ENCODE measurements around the gene DAO. TPM values are rescaled to one million over a fixed set of nuclear protein-coding genes. Genes with fewer than 3 reads are reported as not detected.

The DAO gene
- polyA plus RNA-seq, 5 donors, result not detected

DNA sequence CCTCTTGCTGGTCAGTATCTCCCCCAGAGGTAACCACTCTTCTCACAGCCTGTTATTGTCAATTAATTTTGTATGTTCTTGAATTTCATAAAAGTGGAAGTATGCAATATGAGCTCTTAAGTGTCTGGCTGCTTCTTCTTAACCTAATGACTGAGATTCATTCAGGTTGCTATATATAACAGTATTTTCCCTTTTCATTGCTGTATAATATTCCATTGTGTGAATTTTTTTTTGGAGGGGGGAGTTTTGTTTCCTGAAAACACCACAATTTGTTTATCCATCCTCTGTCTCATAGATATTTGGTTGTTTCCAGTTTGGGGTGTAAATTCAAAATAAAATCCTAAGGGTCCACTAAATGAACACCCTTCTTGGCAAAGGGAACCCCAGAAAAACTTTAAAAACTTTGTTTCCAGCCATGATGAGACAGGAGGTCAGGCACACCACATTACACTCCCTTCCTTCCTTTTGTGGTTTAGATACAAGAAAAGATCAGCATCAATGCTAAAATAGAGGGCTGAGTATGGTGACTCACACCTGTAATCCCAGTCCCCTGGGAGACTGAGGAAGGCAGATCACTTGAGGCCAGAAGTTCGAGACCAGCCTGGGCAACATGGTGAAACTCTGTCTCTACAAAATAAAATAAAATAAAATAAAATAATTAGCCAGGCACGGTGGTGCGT, 4.1 kb upstream of the DAO start:
- no peak for DNase-seq

- no peak for DNase-seq
Observed at GRCh38 chr12:108876550-108876949, 3.3 kb upstream of the DAO start.

DNA sequence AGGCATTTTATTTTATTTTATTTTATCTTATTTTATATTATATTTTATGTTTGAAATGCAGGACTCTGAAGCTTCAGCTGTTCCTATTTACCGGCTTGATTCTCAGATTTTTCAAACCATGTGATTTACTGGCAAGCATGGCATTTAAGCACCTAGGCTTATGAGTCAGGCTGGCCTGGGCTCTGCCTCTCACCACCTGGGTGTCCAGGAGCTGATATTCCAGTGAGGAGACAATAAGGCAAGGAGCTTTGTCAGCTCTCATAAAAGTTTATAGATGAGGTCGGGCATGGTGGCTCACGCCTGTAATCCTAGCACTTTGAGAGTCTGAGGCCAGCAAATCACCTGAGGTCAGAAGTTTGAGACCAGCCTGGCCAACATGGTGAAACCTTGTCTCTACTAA, 2.1 kb downstream of the DAO start:
- DNase-seq, result no peak

GRCh38 chr12:108884116-108885012, 4.5 kb downstream of the DAO start:
- no peak for DNase-seq

GRCh38 chr12:108886873-108887629, 7.2 kb downstream of the DAO start:
- no peak for DNase-seq

- DNase-seq, result no peak
Observed at GRCh38 chr12:108888031-108888430, 8.1 kb downstream of the DAO start.

DNA sequence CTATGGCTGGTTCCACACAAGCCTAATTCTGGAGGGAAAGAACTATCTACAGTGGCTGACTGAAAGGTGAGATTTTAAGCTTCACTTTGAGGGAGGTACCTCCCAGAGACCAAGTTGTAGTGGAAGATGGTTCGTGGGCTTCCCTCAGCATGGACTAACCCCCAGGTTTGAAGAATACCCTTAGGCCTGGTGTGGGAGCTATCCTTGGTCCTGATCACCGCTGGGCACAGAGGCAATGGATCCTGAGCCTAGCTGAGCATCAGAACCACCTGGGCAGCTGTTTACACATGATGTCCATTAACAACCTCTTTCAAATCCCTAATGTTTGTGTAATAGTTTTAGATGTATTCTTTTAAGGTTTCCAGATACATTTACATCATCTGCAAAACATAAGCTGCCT, 10.3 kb downstream of the DAO start:
- DNase-seq, result no peak

DNA sequence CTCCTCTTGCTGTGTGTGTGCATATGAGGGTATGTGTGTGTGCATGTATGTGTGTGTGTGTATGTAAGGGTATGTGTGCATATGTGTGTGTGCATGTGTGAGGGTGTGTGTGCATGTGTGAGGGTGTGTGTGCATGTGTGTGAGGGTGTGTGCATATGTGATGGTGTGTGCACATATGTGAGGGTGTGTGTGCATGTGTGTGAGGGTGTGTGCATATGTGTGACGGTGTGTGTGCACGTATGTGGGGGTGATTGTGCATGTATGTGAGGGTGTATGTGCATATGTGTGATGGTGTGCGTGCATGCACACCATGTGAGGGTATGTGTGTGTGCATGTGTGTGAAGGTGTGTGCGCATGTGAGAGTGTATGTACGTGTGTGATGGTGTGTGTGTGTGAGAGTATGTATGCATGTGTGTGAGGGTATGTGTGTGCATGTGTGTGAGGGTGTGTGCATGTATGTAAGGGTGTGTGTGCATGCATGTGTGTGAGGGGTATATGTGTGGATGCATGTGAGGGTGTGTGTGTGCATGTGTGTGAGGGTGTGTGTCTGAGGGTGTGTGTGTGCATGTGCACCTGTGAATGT, 15.4 kb downstream of the DAO start:
- no peak for DNase-seq

DNA sequence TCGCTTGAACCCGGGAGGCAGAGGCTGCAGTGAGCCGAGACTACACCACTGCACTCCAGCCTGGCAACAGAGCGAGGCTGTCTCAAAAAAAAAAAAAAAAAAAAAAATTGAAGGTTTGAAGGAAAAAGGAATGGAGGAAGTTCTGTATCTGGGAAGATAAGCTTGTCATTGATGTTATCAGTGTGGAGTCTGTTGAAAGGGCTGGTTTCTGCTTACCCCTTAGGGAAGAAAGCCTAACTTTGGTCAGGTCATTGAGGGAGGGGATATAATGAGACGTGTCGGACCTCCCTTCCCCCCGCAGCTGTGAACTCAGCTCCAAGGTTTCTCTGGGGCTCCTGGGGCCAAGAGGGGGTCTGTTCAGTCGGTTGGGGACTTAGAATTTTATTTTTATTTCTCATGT, 16.4 kb downstream of the DAO start:
- no peak for DNase-seq

GRCh38 chr12:108896817-108897216, 16.9 kb downstream of the DAO start:
- no peak for DNase-seq

- DNase-seq, result no peak
Observed at GRCh38 chr12:108899145-108899544, 19.3 kb downstream of the DAO start.

DNA sequence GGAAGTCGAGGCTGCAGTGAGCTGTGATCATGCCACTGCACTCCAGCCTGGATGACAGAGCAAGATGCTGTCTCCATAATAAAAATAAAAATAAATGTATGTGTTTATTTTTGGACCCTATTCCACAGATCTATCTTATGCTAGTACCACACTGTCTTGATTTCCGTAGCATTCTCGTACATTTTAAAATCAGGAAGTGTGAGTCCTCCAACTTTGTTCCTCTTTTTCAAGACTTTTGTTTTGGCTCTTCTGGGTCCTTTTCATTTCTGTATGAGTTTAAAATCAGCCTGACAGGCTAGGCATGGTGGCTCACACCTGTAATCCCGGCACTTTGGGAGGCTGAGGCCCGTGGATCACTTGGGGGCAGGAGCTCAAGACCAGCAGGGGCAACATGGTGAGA, 25.8 kb downstream of the DAO start:
- DNase-seq, result no peak

DNA sequence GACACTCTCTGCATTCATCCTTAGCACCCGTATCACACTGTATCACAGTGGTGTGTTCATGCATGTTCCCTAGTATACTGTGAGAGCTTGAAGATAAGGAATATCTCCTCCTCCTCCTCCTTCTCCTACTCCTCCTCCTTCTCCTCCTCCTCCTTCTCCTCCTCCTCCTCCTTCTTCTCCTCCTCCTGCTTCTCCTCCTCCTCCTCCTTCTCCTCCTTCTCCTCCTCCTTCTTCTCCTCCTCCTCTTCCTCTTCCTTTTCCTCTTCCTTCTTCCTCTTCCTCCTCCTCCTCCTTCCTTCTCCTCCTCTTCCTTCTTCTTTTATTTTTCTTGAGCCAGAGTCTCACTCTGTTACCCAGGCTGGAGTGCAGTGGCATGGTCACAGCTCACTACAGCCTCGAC, 27.1 kb downstream of the DAO start:
- DNase-seq, result no peak

GRCh38 chr12:108907839-108908351, 28.0 kb downstream of the DAO start:
- peak; percentile 50 to 54 for DNase-seq

GRCh38 chr12:108910336-108910735, 30.4 kb downstream of the DAO start:
- DNase-seq, result no peak

- DNase-seq, result no peak
Observed at GRCh38 chr12:108911915-108912314, 32.0 kb downstream of the DAO start.

GRCh38 chr12:108912361-108912760, 32.5 kb downstream of the DAO start:
- no peak for DNase-seq

DNA sequence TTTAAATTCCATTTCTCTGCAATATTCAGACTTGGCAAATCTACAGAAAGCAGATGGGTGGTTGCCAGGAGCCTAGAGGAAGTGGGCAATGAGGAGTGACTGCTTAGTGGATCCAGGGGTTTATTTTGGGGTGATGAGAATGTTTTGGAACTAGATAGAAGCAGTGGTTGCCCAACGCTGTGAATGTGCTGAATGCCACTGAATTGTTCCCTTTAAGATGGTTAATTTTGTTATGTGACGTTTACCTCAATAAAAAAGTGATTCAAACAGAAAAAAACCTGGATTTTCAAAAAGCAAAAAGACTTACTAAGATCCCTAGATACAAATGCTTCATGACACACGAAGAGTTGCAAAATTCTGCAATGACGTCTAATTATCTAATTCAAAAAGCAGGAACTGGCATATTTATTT, 34.2 kb downstream of the DAO start:
- DNase-seq, result peak; percentile 64 to 72

DNA sequence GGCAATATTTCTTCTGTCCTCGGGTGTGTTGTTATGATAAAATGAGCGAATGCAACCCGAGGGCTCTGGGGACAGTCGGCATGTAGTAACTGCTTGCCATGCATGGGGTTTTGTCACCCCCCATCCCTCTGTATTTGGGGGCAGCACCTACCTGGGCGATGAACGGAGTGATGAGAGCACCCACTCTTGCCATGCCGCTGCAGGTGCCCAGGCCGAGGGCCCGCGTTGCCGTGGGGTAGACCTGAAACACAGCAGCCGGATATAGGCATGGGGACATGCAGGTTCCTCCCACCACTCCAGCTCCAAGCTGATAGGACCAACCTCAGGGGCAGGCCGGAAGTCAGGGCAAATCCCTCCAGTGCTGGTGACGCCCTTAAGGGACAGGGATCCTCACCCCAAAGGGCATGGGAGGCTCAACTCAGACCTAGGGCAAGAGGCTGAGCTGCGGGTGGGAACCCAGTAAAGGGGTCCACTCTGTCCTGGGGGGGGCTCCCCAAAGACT, 35.8 kb downstream of the DAO start:
- no peak for DNase-seq

GRCh38 chr12:108916336-108916735, 36.4 kb downstream of the DAO start:
- DNase-seq, result no peak

DNA sequence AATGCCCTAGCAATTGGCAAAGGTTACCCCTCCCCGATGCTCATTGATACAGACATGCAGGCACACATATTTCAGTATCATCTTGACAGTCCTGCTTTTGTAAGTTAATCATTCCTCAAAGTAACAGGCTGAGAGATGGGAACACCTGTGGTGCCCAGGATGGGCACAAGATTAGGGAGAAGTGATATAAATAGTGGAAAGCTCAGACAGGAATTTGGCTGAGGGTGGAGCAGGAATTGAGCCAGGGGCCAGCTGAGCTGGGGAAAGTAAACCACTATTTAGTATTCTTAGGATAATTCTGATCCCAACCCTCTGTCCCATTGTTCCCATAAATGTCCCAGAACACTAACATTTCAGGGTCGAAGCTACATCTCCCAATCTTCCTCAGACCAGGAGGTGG, 38.3 kb downstream of the DAO start:
- no peak for DNase-seq
